GM12891 (cell line): ENCODE measurements around the gene ASIC4.

Source experiments
- DNase-seq: peaks from one replicate; pipeline ENCODE4 v3.0.0; 2011; ENCODE audit warnings: low spot score; ENCODE audit not compliant: insufficient read length
- FAIRE-seq: peaks from 2 replicates; lab custom pipeline; 2011; peaks lifted over from hg19 to GRCh38; lab: Jason Lieb, UNC
- PAX5 ChIP-seq: IDR thresholded peaks from 2 replicates; pipeline ENCODE4 v1.6.1; 2011; ENCODE audit warnings: low read length, moderate library complexity, mild to moderate bottlenecking; ENCODE audit not compliant: insufficient read depth, severe bottlenecking
- POLR2A ChIP-seq: IDR thresholded peaks from 2 replicates; pipeline ENCODE4 v1.6.1; 2011; ENCODE audit warnings: low read depth, low read length, control low read depth
- POLR2AphosphoS5 ChIP-seq: IDR thresholded peaks from 2 replicates; pipeline ENCODE4 v1.6.1; 2011; ENCODE audit warnings: low read depth, low read length, control low read depth
- POU2F2 ChIP-seq: IDR thresholded peaks from 2 replicates; pipeline ENCODE4 v1.6.1; 2011; ENCODE audit warnings: low read depth, mild to moderate bottlenecking, control low read depth, low read length, moderate library complexity
- SPI1 ChIP-seq: IDR thresholded peaks from 2 replicates; pipeline ENCODE4 v1.6.1; 2011; ENCODE audit warnings: low read depth, low read length, control low read depth
- TAF1 ChIP-seq: IDR thresholded peaks from 2 replicates; pipeline ENCODE4 v1.6.1; 2011; ENCODE audit warnings: low read depth, low read length, control low read depth

Gene ASIC4

DNA sequence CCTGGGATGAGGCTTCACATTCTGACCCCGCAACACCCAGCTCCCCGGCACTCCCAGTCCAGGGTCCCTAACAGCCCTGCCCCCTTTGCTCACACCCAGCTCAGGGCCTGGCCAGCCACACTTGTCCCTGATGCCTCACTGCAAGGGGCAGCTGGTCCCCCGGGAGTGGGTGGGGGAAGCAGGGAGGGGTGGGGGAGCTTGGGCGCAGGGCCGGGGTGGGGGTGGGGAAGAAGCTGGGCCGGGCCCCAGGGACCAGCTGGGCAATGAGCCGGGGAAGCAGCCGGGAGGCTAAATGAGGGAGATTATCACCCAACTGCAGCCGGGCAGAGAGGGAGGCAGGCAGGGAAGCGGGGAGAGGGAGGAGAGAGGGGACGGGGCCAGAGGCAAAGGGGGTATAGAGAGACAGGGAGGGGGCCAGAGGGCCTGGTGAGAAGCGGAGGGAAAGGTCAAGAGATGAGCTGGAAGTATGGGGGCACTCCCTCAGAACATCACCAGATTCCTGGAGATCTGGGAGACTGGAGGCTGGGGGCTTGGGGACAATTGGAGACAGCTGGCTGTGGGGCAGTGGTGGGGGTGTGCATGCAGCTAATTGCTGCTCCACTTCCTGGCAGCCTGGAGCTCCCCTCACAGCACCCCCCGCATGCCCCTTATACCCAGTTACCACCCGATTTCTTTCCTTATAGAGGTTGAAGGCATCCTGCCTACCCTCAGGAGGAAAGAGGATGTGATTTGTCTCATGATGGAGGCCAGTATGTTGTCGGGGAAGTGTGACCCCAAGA is 2.5 kb upstream of the ASIC4 start:
- TF ChIP-seq POU2F2 (no peak), POLR2AphosphoS5 (no peak), PAX5 (no peak), TAF1 (no peak), POLR2A (no peak), SPI1 (no peak)
- DNase-seq (no peak), FAIRE-seq (no peak)

DNA sequence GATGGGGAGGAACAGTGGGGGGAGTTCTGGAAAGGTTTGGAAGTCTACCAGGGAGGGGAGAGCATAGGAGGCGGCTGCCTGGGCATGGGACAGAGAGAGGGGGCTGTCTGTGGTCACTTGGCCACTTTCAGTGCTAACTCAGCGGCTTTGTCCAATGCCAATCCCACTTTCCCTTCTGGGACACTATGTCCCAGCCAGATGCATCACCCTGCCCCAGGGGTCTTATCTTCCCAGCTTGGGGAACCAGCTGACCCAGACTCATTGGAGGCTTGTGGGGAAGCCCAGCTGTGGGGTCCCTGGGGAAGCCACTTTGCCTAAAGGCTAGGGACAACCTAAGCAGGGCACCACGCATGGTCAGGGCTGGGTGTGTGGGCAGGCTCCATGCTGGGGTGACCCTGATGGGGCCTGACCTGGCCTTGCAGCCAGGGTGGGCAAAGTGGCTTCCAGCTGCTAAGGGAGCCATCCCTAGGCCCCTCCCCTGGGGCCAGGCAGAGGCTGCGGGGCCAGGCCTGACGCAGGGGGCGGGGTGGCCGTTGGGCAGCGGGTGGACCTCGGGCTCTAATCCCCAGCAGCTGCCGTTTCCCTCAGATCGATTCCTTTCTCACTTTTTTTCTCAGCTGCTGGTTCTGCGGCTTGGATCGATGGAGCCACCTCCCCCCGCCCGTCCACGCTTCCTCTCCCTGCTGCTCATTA is 1.6 kb upstream of the ASIC4 start:
- TF ChIP-seq TAF1 (no peak), SPI1 (no peak), PAX5 (no peak), POLR2A (no peak), POLR2AphosphoS5 (no peak), POU2F2 (no peak)
- no peak for FAIRE-seq
- DNase-seq: no peak

DNA sequence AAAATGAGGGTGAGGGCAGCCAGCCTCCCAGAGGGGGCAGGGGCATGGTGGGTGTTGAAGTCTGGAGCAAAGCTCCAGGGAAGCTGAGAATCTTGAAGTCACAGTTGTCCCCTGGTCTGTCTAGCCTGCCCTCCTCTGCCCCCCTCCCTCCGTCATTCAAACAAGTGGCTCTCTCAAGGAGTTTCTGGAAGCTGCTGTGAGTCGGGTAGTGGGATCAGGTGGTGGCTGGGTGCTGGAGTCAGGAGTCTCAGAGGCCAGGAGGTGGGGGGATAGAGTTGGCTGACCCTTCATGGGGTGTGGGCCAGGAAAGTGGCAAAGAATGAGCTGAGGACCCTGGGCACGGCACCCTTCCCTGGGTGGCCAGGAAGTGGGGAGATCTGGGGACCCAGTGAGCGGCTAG is 495 bp upstream of the ASIC4 start:
- TF ChIP-seq POLR2A (no peak), TAF1 (no peak), POU2F2 (no peak), SPI1 (no peak), PAX5 (no peak), POLR2AphosphoS5 (no peak)
- no peak for DNase-seq
- FAIRE-seq: no peak

DNA sequence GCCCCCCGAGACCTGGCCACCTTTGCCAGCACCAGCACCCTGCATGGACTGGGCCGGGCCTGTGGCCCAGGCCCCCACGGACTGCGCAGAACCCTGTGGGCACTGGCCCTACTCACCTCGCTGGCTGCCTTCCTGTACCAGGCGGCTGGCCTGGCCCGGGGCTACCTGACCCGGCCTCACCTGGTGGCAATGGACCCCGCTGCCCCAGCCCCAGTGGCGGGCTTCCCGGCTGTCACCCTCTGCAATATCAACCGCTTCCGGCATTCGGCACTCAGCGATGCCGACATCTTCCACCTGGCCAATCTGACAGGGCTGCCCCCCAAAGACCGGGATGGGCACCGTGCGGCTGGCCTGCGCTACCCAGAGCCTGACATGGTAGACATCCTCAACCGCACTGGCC is 554 bp downstream of the ASIC4 start:
- FAIRE-seq: no peak

DNA sequence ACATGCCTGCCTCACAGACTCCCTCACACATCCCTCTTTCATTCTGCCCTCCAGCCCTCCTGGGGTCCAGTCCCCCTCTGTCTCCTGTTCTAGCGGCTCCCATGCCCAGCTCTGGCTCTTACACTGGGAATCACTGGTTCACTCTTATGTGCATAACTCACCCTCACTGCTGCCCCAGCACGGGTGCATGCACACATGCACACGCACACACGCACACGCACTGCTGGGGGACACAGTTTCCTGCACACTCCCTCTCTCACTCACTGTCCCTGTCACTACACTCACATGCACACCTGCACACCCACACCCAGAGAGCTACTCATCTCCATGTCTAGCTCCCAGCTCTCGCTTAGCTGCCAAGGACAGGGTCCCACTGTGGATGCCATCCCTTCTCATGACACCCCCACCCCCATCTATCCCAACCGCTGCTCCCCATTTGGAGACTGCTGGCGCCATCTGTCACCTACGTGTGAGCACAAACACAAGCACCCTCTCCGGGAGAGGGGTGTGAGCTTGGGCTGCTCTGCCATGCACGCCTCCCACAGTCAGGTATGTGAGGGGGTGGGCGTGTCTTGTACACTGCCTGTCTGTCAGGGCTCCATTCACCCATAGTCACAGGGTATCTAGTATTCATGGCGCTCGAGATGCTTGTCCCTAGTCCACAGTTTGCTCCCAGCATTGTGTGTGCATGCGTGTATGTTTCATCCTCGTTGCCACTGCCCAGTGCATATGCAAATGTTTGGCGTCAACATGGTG is 1.8 kb downstream of the ASIC4 start:
- TF ChIP-seq TAF1: no peak
- no peak for TF ChIP-seq PAX5
- no peak for TF ChIP-seq SPI1
- DNase-seq (no peak), FAIRE-seq (no peak)

More for the DNA sequence above, 554 bp downstream of the ASIC4 start:
- DNase-seq: no peak
- TF ChIP-seq SPI1: no peak
- no peak for TF ChIP-seq POLR2AphosphoS5
- no peak for TF ChIP-seq TAF1
- TF ChIP-seq POLR2A: no peak

DNA sequence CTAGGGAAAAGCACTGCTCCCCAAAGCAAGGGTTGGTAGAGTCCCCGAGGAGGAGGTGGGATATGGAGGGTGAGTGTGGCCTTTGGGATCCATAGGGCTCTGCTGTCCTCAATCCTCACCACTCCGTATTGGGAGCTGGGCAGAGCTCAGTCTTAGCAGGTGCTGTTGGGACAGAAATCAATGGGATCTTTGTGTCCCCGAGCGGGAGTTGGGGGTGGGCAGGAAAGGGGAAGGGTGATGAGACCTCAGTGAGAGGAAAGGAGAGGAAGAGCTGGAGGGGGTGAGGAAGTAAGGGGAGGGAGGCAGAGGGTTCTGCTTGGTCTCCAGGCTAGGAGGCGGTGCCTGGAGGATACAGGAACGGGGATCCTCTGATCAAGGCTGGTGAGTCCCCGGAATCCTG is 2.6 kb downstream of the ASIC4 start:
- FAIRE-seq: no peak

DNA sequence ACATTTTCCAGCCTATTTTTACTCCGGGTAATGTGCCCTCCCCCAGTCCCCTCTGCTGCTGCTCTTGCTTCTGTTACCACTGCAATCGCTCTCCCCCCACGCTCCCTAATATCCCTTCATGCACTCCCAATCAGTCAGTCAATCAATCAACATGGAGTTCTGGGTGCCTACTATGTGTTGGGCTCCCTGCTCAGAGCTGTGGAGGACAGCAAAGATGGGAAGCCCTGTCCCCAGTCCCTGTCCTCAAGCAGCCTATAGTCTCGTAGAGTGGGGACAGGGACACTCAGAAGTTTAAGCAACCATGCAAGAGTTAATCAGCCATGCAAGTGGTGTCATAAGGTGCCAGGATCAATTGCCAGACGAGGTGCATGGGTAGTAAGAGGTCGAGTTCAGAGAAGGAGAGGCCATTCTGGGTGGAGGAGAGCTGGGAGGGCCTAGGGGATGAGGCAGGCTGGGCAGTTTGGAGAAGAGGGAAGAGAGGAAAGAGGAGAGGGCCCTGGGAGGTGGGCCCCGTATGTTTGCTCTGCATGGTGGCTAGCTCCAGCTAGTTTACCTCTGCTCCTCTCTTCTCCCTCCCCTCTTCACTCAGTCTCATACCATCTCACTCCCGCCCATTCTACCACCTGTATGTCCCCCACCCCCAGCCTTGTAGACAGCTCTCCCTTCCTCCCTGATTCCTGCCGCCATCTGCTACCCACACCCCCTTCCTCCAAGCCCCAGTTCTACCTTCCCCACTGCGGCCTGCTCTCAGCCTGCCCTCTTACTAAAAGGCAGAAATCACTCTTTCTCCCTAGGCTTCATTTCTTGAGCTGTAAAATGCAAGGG is 3.9 kb downstream of the ASIC4 start:
- TF ChIP-seq PAX5 (no peak), SPI1 (no peak), POLR2A (no peak), TAF1 (no peak), POLR2AphosphoS5 (no peak), POU2F2 (no peak)
- no peak for DNase-seq
- no peak for FAIRE-seq

More for the DNA sequence above, 2.6 kb downstream of the ASIC4 start:
- TF ChIP-seq TAF1 (no peak), POLR2AphosphoS5 (no peak), POLR2A (no peak), POU2F2 (no peak), SPI1 (no peak), PAX5 (no peak)
- DNase-seq: no peak

DNA sequence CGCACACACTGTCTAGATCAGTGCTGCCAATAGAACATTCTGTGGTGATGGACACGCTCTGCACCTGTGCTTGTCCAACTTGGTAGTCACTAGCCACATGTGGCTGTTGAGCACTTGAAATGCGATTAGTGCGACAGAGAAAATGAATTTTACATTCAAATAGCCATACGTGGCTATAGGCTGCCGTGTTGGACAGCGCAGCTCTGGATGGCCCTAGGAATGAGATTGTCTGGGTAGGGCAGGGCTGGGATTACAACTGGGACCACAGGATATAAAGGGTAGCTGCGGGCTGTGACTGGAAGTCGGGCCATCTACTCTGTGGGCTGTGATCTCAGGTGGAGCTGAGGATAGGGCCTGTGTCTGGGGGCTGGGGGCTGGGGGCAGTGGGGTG is 5.2 kb downstream of the ASIC4 start:
- TF ChIP-seq SPI1 (no peak), POLR2A (no peak), TAF1 (no peak), POLR2AphosphoS5 (no peak), PAX5 (no peak), POU2F2 (no peak)
- DNase-seq (no peak), FAIRE-seq (no peak)

DNA sequence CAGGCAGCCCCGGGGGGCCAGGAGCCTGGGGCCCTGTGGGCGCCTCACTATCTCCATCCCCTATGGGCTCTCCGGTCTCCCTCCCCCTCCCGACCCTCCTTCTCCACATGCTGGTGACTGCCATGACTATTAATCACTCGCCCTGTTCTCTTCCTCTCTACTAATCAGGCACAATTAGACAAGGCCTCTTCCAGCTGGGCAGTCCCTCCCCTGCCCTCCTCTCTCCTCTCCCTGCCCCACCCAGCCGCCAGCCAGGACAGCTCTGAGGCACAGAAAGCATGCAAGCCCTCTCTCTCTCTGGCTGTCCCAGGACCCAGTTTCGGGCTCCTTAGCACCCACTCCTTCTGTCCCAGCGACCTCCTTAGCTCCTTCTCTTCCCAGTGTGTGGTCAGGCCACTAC is 5.8 kb downstream of the ASIC4 start:
- DNase-seq: no peak
- no peak for FAIRE-seq
- TF ChIP-seq SPI1 (no peak), POU2F2 (no peak), PAX5 (no peak), TAF1 (no peak), POLR2AphosphoS5 (no peak), POLR2A (no peak)
